Mesenchymal stem cell (in vitro differentiated cells and primary cell): ENCODE results near the gene RERE.
"Not testable (repeated sequence)": the region's sequence is repeated elsewhere in the genome, so short reads cannot be mapped to it uniquely, and the experiment has no call there.

Experiments used
- DNase-seq: peaks from one replicate; pipeline ENCODE4 v3.0.0-alpha.2; 2013
- H2AFZ ChIP-seq: one replicate; pipeline ENCODE4 v1.6.1; 2013; ENCODE audit warnings: low read depth, mild to moderate bottlenecking, control low read depth, inconsistent platforms, low read length, moderate library complexity
- H2AK5ac ChIP-seq: 2 replicates; pipeline ENCODE4 v1.6.1; 2013; ENCODE audit warnings: low read length, moderate library complexity, mild to moderate bottlenecking, inconsistent platforms; ENCODE audit not compliant: severe bottlenecking
- H2BK120ac ChIP-seq: one replicate; pipeline ENCODE4 v1.6.1; 2013; ENCODE audit warnings: low read depth, mild to moderate bottlenecking, inconsistent platforms, low read length, moderate library complexity
- H2BK12ac ChIP-seq, 2 experiments: one replicate each; pipeline ENCODE4 v1.6.1; 2013; ENCODE audit warnings: inconsistent platforms in 2 of 2, low read length in 2 of 2, mild to moderate bottlenecking in 2 of 2, moderate library complexity in 2 of 2, control low read depth in 1 of 2
- H2BK15ac ChIP-seq: one replicate; pipeline ENCODE4 v1.6.1; 2013; ENCODE audit warnings: mild to moderate bottlenecking, low read depth, inconsistent platforms; ENCODE audit not compliant: poor library complexity, severe bottlenecking
- H2BK5ac ChIP-seq: 2 replicates; pipeline ENCODE4 v1.6.1; 2013; ENCODE audit warnings: low read depth, mild to moderate bottlenecking, low read length, control low read depth, inconsistent platforms; ENCODE audit not compliant: poor library complexity, severe bottlenecking
- H3K14ac ChIP-seq, 2 experiments: one replicate each; pipeline ENCODE4 v1.6.1; 2013; ENCODE audit warnings: inconsistent platforms in 2 of 2, low read length in 2 of 2, control low read depth in 1 of 2, mild to moderate bottlenecking in 1 of 2, moderate library complexity in 1 of 2
- H3K18ac ChIP-seq, 2 experiments: one replicate each; pipeline ENCODE4 v1.6.1; 2013; ENCODE audit warnings: inconsistent platforms in 2 of 2, low read length in 2 of 2, control low read depth in 1 of 2, low read depth in 1 of 2, mild to moderate bottlenecking in 1 of 2
- H3K23ac ChIP-seq, 2 experiments: one replicate each; pipeline ENCODE4 v1.6.1; 2013; ENCODE audit warnings: inconsistent platforms in 2 of 2, low read length in 2 of 2, mild to moderate bottlenecking in 2 of 2, moderate library complexity in 2 of 2, control low read depth in 1 of 2
- H3K27ac ChIP-seq: 2 replicates; pipeline ENCODE4 v1.5.1; 2013; ENCODE audit warnings: mild to moderate bottlenecking, moderate library complexity, low read length, control low read depth, inconsistent platforms; ENCODE audit not compliant: poor library complexity, severe bottlenecking
- H3K27me3 ChIP-seq, 2 experiments: 2 replicates each; pipeline versions ENCODE4 v1.6.1 to v1.7.0; 2013; ENCODE audit warnings: low read length in 2 of 2, mild to moderate bottlenecking in 2 of 2, moderate library complexity in 2 of 2, control low read depth in 1 of 2, inconsistent platforms in 1 of 2; ENCODE audit not compliant: control insufficient read depth in 1 of 2, insufficient read depth in 1 of 2
- H3K36me3 ChIP-seq, 2 experiments: 2 replicates each; pipeline versions ENCODE4 v1.6.1 to v1.7.0; 2013; ENCODE audit warnings: low read length in 2 of 2, control low read depth in 1 of 2, inconsistent platforms in 1 of 2, low read depth in 1 of 2, mild to moderate bottlenecking in 1 of 2; ENCODE audit not compliant: insufficient read depth in 2 of 2, control insufficient read depth in 1 of 2
- H3K4ac ChIP-seq, 2 experiments: one replicate each; pipeline ENCODE4 v1.6.1; 2013; ENCODE audit warnings: inconsistent platforms in 2 of 2, low read length in 2 of 2, mild to moderate bottlenecking in 2 of 2, moderate library complexity in 2 of 2, control low read depth in 1 of 2, low read depth in 1 of 2
- H3K4me1 ChIP-seq: 2 replicates; pipeline ENCODE4 v1.6.1; 2013; ENCODE audit warnings: low read depth, low read length, control low read depth; ENCODE audit not compliant: control insufficient read depth, insufficient read depth
- H3K4me2 ChIP-seq: 2 replicates; pipeline ENCODE4 v1.6.1; 2013; ENCODE audit warnings: low read length, mild to moderate bottlenecking, inconsistent platforms; ENCODE audit not compliant: poor library complexity, severe bottlenecking
- H3K4me3 ChIP-seq, 2 experiments: 2 replicates each; pipeline versions ENCODE4 v1.5.1 to v1.7.0; 2013; ENCODE audit warnings: low read length in 2 of 2, mild to moderate bottlenecking in 2 of 2, control low read depth in 1 of 2, low read depth in 1 of 2; ENCODE audit not compliant: insufficient read depth in 1 of 2
- H3K79me1 ChIP-seq: replicated peaks from 2 replicates; pipeline ENCODE4 v1.6.1; 2013; ENCODE audit warnings: mild to moderate bottlenecking, control low read depth, low read length, inconsistent platforms; ENCODE audit not compliant: poor library complexity, severe bottlenecking
- H3K9ac ChIP-seq: 2 replicates; pipeline ENCODE4 v1.7.0; 2013; ENCODE audit warnings: mild to moderate bottlenecking, low read length, moderate library complexity
- H3K9me3 ChIP-seq: 2 replicates; pipeline ENCODE4 v1.7.0; 2013; ENCODE audit warnings: mild to moderate bottlenecking, low read length; ENCODE audit not compliant: control insufficient read depth
- H4K8ac ChIP-seq: one replicate; pipeline ENCODE4 v1.6.1; 2013; ENCODE audit warnings: inconsistent platforms, mild to moderate bottlenecking, low read length, moderate library complexity
- H4K91ac ChIP-seq: one replicate; pipeline ENCODE4 v1.6.1; 2013; ENCODE audit warnings: mild to moderate bottlenecking, low read length, inconsistent platforms
- WGBS: methylation state at CpG from one replicate; pipeline ENCODE4 v1.1.7; 2013; ENCODE audit warnings: mixed read lengths; 5-methylcytosine and 5-hydroxymethylcytosine counted together

Gene RERE

GRCh38 chr1:8830732-8831131 is 13.3 kb upstream of the RERE start:
- not testable (repeated sequence) for H4K8ac ChIP-seq, DNase-seq, H3K4me3 ChIP-seq, H3K4me2 ChIP-seq, H2BK15ac ChIP-seq, H2BK5ac ChIP-seq, H3K9ac ChIP-seq, H2AFZ ChIP-seq, H4K91ac ChIP-seq, H3K14ac ChIP-seq, H2BK120ac ChIP-seq, H3K4ac ChIP-seq, H3K18ac ChIP-seq, H3K36me3 ChIP-seq, H3K4me1 ChIP-seq, H2BK12ac ChIP-seq, H3K23ac ChIP-seq, H3K27ac ChIP-seq, H3K27me3 ChIP-seq, H3K9me3 ChIP-seq, H2AK5ac ChIP-seq, H3K79me1 ChIP-seq
- 92% methylated on average over 10 of the region's 10 CpGs for WGBS

- peak overlapping the region; percentile 65 to 98 for H2BK12ac ChIP-seq
- H3K9me3 ChIP-seq = no peaks in the 10 kb centered on the region
- peak overlapping the region; percentile 29 for H2AFZ ChIP-seq
- H2BK15ac ChIP-seq = peak overlapping the region; percentile 23
- no peak overlapping the region for H2BK5ac ChIP-seq
- H3K4ac ChIP-seq = peak overlapping the region in 1 of 2 experiments; percentile 81
- peak overlapping the region; percentile 48 for H3K9ac ChIP-seq
- peak overlapping the region in 1 of 2 experiments; percentile 34 for H3K4me3 ChIP-seq
- H3K14ac ChIP-seq = no peak overlapping the region
- H3K27ac ChIP-seq = no peak overlapping the region
- WGBS = 41% methylated on average over 9 of the region's 10 CpGs
- H3K27me3 ChIP-seq = no peaks in the 10 kb centered on the region
- H2BK120ac ChIP-seq = peak overlapping the region; percentile 11
- peak overlapping the region; percentile 28 to 95 for H3K18ac ChIP-seq
- H2AK5ac ChIP-seq = no peak overlapping the region
- H4K91ac ChIP-seq = peak overlapping the region; percentile 75
- no peaks in the 10 kb centered on the region for H3K79me1 ChIP-seq
- peaks cover 9% of the 10 kb centered on the region for H3K4me1 ChIP-seq
- peak; percentile 81 for DNase-seq
- no peak overlapping the region for H3K23ac ChIP-seq
- H3K4me2 ChIP-seq = no peak overlapping the region
- H4K8ac ChIP-seq = peak overlapping the region; percentile 95
- no peaks in the 10 kb centered on the region for H3K36me3 ChIP-seq
These were observed 8.6 kb upstream of the RERE start for GRCh38 chr1:8825985-8826481.

- Histone ChIP-seq H2AK5ac (no peak overlapping the region), H3K9me3 (no peaks in the 10 kb centered on the region), H3K4me2 (no peak overlapping the region), H3K23ac (no peak overlapping the region), H3K4ac (peak overlapping the region in 1 of 2 experiments; percentile 4), H2AFZ (no peak overlapping the region), H3K18ac (peak overlapping the region in 1 of 2 experiments; percentile 33), H3K4me1 (peaks cover 10% of the 10 kb centered on the region), H4K91ac (peak overlapping the region; percentile 39), H3K79me1 (no peaks in the 10 kb centered on the region), H2BK120ac (peak overlapping the region; percentile 73), H4K8ac (no peak overlapping the region), H3K9ac (peak overlapping the region; percentile 39), H3K27me3 (no peaks in the 10 kb centered on the region), H3K4me3 (no peak overlapping the region), H2BK15ac (peak overlapping the region; percentile 52), H3K36me3 (no peaks in the 10 kb centered on the region), H3K27ac (peak overlapping the region; percentile 82), H2BK12ac (peak overlapping the region in 1 of 2 experiments; percentile 84), H3K14ac (no peak overlapping the region), H2BK5ac (no peak overlapping the region)
- 43% methylated on average over 6 of the region's 6 CpGs for WGBS
- no peak for DNase-seq
These were observed 5.8 kb upstream of the RERE start for GRCh38 chr1:8823295-8823664.

DNA sequence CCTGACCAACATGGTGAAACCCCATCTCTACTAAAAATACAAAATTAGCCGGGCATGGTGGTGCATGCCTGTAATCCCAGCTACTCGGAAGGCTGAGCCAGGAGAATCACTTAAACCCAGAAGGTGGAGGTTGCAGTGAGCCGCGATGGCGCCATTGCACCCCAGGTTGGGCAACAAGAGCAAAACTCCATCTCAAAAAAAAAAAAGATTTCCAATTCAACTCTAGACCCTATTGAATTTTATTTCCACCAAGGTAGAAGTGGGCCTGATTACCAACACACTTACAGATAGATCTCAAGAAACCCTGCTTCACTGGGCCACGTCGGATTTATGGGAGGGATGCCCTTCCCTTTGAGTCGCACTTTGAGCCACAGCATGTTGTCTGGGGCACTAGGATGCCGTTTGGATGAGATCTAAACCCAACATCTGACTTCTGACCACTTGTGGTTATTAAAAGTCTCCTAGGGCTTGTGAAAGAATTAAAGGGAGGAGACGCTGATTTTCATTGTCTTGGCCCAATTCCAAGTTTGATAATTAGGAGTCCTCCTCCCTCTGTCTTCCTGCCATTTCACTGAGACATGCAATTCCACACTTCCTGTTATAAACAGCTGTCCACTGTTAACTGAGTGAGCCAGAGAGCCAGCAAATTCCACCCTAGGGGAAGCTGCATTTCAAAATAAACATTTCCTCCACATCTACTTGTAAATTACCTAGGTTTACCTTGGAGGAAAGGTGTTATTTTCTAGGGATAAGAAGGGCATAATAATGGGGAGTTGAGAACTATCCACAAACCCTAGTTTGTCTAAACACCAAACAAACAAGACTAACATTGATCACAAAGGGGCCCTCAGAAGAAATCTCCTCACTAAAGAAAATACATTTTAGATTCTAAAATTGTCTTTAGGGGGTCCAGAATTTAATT is 5.2 kb upstream of the RERE start:
- 50% methylated on average over 10 of the region's 10 CpGs for WGBS
- no peak overlapping the region for H4K91ac ChIP-seq
- no peak overlapping the region for H3K4ac ChIP-seq
- no peak overlapping the region for H2AK5ac ChIP-seq
- H3K18ac ChIP-seq = peak overlapping the region; percentile 26 to 41
- no peaks in the 10 kb centered on the region for H3K27me3 ChIP-seq
- H3K4me1 ChIP-seq = peaks cover 10% of the 10 kb centered on the region
- no peak overlapping the region for H2BK120ac ChIP-seq
- H3K9me3 ChIP-seq = no peaks in the 10 kb centered on the region
- H2BK5ac ChIP-seq = no peak overlapping the region
- H3K27ac ChIP-seq = peak overlapping the region; percentile 82
- no peak overlapping the region for H4K8ac ChIP-seq
- H2BK15ac ChIP-seq = no peak overlapping the region
- peak; percentile 96 for DNase-seq
- H3K79me1 ChIP-seq = no peaks in the 10 kb centered on the region
- no peak overlapping the region for H2AFZ ChIP-seq
- peak overlapping the region; percentile 39 for H3K9ac ChIP-seq
- no peaks in the 10 kb centered on the region for H3K36me3 ChIP-seq
- H3K4me2 ChIP-seq = no peak overlapping the region
- H2BK12ac ChIP-seq = no peak overlapping the region
- H3K4me3 ChIP-seq = no peak overlapping the region
- H3K23ac ChIP-seq = no peak overlapping the region
- H3K14ac ChIP-seq = no peak overlapping the region
